Osteocyte (in vitro differentiated cells): ENCODE measurements around the gene CRYBB3. TPM values are rescaled to one million over a fixed set of nuclear protein-coding genes. Genes with fewer than 3 reads are reported as not detected.
A peak's percentile ranks its signal among the peaks of the same experiment; 100 is the strongest.
"Not testable (repeated sequence)": the region's sequence is repeated elsewhere in the genome, so short reads cannot be mapped to it uniquely, and the experiment has no call there.

ENCODE experiments used
- DNase-seq: peaks from one replicate; pipeline ENCODE4 v3.0.0; 2021; ENCODE audit warnings: mixed read lengths; ENCODE audit not compliant: unreplicated experiment; ENCODE audit errors: extremely low spot score
- H3K27ac Mint-ChIP-seq: one replicate; pipeline ENCODE4 v1.8.0; 2021; ENCODE audit warnings: mild to moderate bottlenecking, mixed read lengths; ENCODE audit not compliant: unreplicated experiment
- H3K27me3 Mint-ChIP-seq: one replicate; pipeline ENCODE4 v1.8.0; 2021; ENCODE audit warnings: mixed read lengths; ENCODE audit not compliant: unreplicated experiment
- H3K36me3 Mint-ChIP-seq: one replicate; pipeline ENCODE4 v1.8.0; 2021; ENCODE audit warnings: mixed read lengths; ENCODE audit not compliant: unreplicated experiment
- H3K4me1 Mint-ChIP-seq: one replicate; pipeline ENCODE4 v1.8.0; 2021; ENCODE audit warnings: mixed read lengths; ENCODE audit not compliant: unreplicated experiment
- H3K4me3 Mint-ChIP-seq: one replicate; pipeline ENCODE4 v1.8.0; 2021; ENCODE audit warnings: mild to moderate bottlenecking, moderate library complexity, mixed read lengths; ENCODE audit not compliant: unreplicated experiment
- H3K9me3 Mint-ChIP-seq: one replicate; pipeline ENCODE4 v1.8.0; 2021; ENCODE audit warnings: mixed read lengths; ENCODE audit not compliant: unreplicated experiment
- total RNA-seq: library from RNA; stranded (reverse); gene quantifications from 2 replicates; pipeline ENCODE4 v1.2.1, GENCODE V29; 2021
- TF ChIP-seq, protein P1 (sequence below): fragments of 200-600 bp; sonication (generic); IDR thresholded peaks from 2 replicates; pipeline ENCODE4 v1.5.0; 2021; ENCODE audit warnings: antibody characterized with exemption, mild to moderate bottlenecking, moderate library complexity

Gene CRYBB3
- total RNA-seq, 1 donor from 2014 or later, result not detected

DNA sequence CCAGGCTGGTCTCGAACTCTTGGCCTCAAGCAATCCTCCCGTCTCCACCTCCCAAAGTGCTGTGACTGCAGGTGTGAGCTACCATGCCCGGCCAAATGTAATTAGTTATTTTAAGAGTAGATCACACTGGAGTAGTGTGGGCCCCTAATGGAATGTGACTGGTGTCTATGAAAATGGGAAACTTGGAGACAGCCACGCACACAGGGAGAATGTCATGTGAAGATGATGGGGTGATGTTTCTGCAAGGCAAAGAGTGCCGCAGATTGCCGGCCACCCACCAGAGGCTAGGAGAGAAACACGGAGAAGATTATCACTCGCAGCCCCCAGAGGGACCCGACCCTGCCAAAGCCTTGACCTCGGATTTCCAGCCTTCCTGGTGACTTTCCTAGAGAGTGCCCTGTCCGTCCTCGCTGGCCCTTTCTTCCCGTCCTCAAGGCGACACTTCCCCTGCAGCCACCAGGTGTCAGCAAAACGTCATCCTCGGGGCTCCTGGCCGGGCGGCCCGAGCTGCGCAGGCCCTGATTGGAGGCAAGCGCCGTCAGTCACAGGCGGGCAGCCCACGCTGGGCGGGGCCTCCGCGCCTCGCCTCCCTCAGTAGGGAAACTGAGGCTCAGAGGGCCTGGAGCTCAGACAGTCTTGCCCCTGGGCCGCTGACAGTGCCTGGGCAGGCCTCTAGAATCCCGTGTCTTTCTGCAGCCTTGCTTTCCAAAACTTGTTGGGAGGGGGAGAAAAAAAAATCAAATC is 36.1 kb downstream of the CRYBB3 start:
- peak; percentile 90 for DNase-seq
- no peak overlapping the region for H3K27ac Mint-ChIP-seq
- peaks cover 24% of the 10 kb centered on the region for H3K27me3 Mint-ChIP-seq
- no peaks in the 10 kb centered on the region for H3K36me3 Mint-ChIP-seq
- H3K4me1 Mint-ChIP-seq, result peaks cover 4% of the 10 kb centered on the region
- TF ChIP-seq, protein P1, sequence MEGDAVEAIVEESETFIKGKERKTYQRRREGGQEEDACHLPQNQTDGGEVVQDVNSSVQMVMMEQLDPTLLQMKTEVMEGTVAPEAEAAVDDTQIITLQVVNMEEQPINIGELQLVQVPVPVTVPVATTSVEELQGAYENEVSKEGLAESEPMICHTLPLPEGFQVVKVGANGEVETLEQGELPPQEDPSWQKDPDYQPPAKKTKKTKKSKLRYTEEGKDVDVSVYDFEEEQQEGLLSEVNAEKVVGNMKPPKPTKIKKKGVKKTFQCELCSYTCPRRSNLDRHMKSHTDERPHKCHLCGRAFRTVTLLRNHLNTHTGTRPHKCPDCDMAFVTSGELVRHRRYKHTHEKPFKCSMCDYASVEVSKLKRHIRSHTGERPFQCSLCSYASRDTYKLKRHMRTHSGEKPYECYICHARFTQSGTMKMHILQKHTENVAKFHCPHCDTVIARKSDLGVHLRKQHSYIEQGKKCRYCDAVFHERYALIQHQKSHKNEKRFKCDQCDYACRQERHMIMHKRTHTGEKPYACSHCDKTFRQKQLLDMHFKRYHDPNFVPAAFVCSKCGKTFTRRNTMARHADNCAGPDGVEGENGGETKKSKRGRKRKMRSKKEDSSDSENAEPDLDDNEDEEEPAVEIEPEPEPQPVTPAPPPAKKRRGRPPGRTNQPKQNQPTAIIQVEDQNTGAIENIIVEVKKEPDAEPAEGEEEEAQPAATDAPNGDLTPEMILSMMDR, result peak; percentile 71
- H3K4me3 Mint-ChIP-seq, result no peak overlapping the region
- no peaks in the 10 kb centered on the region for H3K9me3 Mint-ChIP-seq

DNA sequence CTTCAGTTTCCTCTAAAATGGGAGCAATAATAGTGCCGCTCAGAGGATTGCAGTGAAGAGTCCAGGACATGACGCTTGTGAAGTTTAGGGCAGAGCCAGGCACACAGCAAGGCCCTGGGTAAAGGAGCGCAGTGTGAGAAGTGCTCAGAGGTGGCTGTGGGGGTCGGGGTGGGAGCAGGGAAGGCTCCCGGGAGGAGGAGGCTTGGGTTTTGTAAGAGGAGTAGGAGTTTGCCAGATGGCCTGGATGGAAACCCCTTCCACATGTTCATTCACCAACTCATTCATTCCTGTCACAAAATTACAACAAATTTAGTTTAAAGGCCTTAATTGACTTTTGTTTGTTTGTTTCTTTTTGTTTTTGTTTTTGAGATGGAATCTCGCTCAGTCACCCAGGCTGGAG is 36.8 kb downstream of the CRYBB3 start:
- Mint-ChIP-seq H3K36me3 (no peaks in the 10 kb centered on the region), H3K27ac (no peak overlapping the region), H3K4me1 (peaks cover 4% of the 10 kb centered on the region), H3K4me3 (no peak overlapping the region), H3K9me3 (no peaks in the 10 kb centered on the region), H3K27me3 (peaks cover 29% of the 10 kb centered on the region)
- DNase-seq, result no peak
- TF ChIP-seq, protein P1, result no peak

DNA sequence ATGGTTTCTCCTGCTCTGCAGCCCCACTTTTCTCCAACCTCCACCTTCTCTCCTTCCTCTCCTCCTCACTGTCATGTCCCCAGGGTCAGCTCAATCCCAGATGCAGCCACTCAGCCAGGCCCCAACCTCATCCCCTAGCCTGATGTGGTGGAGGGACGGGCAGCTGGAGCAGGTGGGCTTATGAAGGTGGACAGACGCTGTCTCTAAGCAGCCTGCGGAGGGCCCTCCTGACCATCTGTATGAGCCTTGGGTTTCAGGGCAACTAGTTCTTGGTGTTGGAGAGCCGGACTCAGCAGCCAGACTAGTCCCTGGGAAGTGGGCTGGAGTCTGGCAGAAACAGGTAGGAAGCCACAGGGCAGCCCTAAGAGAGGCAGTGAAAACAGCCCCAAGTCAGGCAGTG is 37.8 kb downstream of the CRYBB3 start:
- DNase-seq, result no peak
- TF ChIP-seq, protein P1, result no peak
- peaks cover 29% of the 10 kb centered on the region for H3K27me3 Mint-ChIP-seq
- no peaks in the 10 kb centered on the region for H3K36me3 Mint-ChIP-seq
- no peak overlapping the region for H3K27ac Mint-ChIP-seq
- no peak overlapping the region for H3K4me3 Mint-ChIP-seq
- H3K4me1 Mint-ChIP-seq, result peaks cover 4% of the 10 kb centered on the region
- H3K9me3 Mint-ChIP-seq, result no peaks in the 10 kb centered on the region

DNA sequence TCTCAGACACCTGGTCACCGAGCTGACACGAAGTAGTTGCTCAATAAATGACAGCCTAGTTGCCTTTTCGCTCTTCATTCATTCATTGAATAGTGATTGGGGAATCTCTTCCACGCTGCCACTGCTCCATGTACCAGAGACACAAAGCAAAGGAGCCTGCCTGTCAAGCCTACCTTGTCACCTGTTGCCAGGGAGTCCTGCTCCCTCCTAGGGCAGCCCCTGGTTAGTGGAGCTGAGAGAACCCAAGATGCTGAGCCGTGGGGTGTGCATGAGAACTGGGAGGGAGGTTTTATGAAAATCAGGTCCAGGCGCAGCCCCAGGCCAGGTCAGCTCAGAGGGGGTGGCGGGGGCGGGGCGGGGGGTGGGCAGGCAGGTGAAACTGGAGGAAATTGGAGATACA is 38.4 kb downstream of the CRYBB3 start:
- H3K4me1 Mint-ChIP-seq, H3K4me3 Mint-ChIP-seq, DNase-seq, H3K36me3 Mint-ChIP-seq, H3K27ac Mint-ChIP-seq, H3K9me3 Mint-ChIP-seq: not testable (repeated sequence)
- peaks cover 29% of the 10 kb centered on the region for H3K27me3 Mint-ChIP-seq

DNA sequence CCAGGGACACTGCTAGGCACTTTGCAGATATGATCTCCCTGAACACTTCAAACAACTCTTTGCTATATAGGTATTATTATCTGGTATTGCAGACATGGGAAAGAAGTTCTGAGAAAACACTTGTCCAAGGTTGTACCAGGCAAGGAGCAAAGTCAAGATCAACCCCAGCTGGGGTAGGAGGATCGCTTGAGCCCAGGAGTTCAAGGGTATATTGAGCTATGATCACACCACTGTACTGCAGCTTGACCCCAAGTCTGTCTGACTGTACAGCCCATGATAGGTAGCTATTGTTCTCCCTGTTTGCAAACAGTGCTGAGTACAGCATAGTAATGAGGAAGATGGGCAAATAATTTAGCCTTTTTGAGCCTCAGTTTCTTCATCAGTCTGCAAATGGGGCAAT is 55.5 kb downstream of the CRYBB3 start:
- H3K9me3 Mint-ChIP-seq, H3K27ac Mint-ChIP-seq, H3K27me3 Mint-ChIP-seq, H3K4me3 Mint-ChIP-seq, H3K36me3 Mint-ChIP-seq, DNase-seq, H3K4me1 Mint-ChIP-seq: not testable (repeated sequence)

Other genes starting within 250 kb of the CRYBB3 start
- gene KIAA1671, start 247.1 kb upstream of the CRYBB3 start, total RNA-seq, result 8.3 and 10.0 TPM in 2 replicates
- gene CRYBB2, start 19.8 kb downstream of the CRYBB3 start, total RNA-seq, result not detected in 2 replicates